ENCODE measurements around the gene GXYLT2. TPM values are rescaled to one million over a fixed set of nuclear protein-coding genes. Genes with fewer than 3 reads are reported as not detected.

Gene GXYLT2
- total RNA-seq, 8 experiments from 2014 or later = 0.14 to 24.7 (median 2.6) TPM

DNA sequence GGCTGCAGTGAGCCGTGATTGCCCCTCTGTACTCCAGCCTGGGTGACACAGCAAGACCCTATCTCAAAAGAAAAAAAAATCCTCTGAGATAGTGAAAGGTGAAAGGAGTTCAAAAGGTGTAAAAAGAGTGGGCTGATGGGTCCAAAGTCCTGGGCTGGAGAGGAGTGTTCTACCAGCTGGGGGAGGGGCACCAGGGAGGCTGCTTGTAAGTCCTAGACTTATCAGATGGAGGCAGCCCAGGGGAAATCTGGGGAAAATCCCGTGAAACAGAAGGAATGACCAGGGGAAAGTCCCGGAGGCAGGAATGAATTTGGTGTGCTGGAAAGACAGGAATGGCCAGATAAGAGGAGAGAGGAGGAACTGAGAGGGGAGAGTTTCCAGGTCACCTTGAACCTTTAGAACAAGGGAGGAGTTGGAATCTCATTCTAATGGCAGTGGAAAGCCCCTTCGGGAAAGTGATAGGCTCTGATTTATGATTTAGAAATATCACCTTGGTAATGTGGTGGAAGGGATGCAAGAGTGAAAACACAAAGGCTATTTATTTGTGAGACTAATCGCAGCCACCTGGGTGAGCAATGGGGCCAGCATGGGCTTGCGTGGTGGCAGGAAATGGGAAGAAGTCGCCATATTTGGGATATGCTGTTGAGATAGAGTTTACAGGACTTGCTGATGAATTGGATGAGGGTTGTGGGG lies 85.3 kb downstream of the GXYLT2 start:
- H3K4me3 ChIP-seq = no peak overlapping the region
- 64 to 96% (median 75%) methylated on average over 1 to 5 of the region's 7 CpGs for WGBS, 10 experiments
- H3K27ac ChIP-seq = no peak overlapping the region
- no peak for ATAC-seq (replicated peaks in 6 of 8)
- in situ Hi-C loops (cut with MboI; ENCODE audit: low pct_unique_long_range_greater_than_20kb in 2 of 9, low sequenced_read_pairs in 9 of 9, unreplicated experiment in 9 of 9) = no loop called here
- H3K4me1 ChIP-seq (replicated peaks in 1 of 2) = no peaks in the 10 kb centered on the region

DNA sequence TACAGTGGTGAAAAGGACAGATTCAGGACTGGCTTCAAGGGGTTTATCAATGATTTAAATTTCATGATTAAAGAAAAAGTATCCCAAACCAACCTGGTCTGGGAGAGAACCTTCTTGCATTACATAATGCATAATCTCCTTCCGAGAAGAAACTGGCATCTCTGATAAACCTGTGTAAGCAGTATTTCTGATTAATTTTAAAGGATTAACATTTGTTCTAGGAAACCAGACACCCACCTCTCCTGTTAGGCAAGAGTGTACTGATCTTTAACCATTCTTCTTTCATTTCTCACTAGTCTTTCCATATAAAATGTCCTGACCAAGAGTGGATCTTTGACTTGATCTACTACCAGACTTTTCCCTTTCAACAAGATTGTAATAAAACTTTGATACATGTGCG lies 85.9 kb downstream of the GXYLT2 start:
- ATAC-seq (replicated peaks in 6 of 8) = no peak
- in situ Hi-C loops (cut with MboI; ENCODE audit: low pct_unique_long_range_greater_than_20kb in 2 of 9, low sequenced_read_pairs in 9 of 9, unreplicated experiment in 9 of 9) = no loop called here
- H3K27ac ChIP-seq = no peak overlapping the region
- no peaks in the 10 kb centered on the region for H3K4me1 ChIP-seq (replicated peaks in 1 of 2)
- 79 to 100% (median 93%) methylated on average over 1 to 2 of the region's 2 CpGs for WGBS, 10 experiments
- H3K4me3 ChIP-seq = no peak overlapping the region

DNA sequence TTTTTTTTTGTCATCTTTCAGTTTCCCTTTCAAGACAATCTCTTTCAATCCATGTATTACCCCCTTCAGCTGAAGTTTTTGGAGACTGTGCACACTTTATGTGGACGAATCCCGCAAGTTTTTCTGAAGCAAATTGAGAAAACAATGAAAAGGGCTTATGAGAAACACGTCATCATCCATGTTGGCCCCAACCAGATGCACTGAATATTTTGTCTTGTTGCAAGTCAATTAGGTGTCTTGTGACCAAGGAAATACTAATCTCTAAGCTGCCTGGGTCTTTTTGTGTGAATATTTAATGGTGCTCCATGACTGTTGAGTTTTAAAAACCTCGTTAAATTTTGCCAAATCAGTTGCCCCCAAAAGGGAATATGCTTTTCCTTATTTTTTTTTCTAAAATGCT lies 87.1 kb downstream of the GXYLT2 start:
- Histone ChIP-seq H3K27ac (no peak overlapping the region), H3K4me3 (no peak overlapping the region), H3K4me1 (replicated peaks in 1 of 2) (no peaks in the 10 kb centered on the region)
- in situ Hi-C loops (cut with MboI; ENCODE audit: low pct_unique_long_range_greater_than_20kb in 2 of 9, low sequenced_read_pairs in 9 of 9, unreplicated experiment in 9 of 9) = no loop called here
- 76 to 100% (median 92%) methylated on average over 1 to 4 of the region's 4 CpGs for WGBS, 10 experiments
- ATAC-seq (replicated peaks in 6 of 8) = no peak

DNA sequence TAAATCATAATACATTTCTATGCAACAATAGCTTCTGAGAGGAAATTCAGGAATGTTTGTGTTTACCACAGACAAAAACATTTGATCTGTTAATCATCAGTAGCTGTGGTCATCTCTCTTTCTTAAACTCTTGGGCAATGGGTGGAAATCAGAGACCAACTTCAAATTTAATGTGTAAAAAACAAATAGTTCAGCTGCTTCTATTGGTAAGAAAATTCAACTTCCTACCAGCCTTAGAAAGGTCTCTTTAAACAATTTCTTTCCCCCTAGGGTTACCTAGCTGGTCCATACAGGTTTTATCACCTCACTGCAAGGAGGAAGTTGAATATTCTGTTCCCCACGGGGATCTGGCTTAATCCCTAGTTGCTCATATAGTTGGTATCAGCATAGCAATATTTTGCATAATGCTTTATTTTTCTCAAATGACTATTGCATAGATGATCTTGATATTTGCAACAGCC lies 88.5 kb downstream of the GXYLT2 start:
- no peak overlapping the region for H3K4me3 ChIP-seq
- peak in 3 of 8 experiments; percentile 24 to 68 (median 54) for ATAC-seq (replicated peaks in 6 of 8)
- WGBS, 10 experiments = 0 to 100% (median 33%) methylated on average over 1 of the region's 1 CpG; no CpG with 5 or more reads in 2 of the 10 experiments
- H3K4me1 ChIP-seq (replicated peaks in 1 of 2) = no peaks in the 10 kb centered on the region
- no peak overlapping the region for H3K27ac ChIP-seq
- in situ Hi-C loops (cut with MboI; ENCODE audit: low pct_unique_long_range_greater_than_20kb in 2 of 9, low sequenced_read_pairs in 9 of 9, unreplicated experiment in 9 of 9) = no loop called here

DNA sequence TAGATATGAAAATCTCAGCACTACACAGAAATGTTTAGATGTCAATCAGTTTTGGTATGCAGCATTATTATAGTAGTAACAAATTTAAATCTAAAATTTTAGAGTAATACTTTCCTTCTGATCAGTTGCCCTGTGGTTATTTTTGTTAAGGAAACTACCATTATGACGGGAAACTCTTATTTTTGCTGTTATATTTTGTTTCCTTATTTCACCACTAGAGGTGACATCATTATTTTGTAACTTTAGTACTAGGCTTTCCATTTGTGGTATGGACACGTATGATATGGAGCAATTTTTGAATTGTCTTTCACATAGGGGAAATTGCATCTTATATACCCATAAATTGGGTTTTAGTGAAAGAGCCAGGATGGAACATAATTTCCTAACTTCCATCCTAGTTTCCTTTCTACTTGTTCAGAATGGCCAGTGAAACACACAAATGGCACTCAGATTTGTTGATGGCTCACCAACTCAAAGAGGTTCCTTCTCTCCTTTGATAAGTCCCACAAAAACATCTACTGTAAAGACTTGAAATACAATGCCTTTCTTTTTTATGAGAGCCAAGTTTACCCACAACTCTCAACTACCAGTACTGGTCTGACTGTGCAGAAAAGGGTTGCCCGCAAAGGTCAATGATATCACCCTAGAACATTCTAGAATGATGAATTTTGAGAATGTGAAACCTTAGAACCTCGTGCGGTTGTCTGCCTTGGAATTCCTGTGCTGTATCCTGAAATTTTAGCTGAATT lies 89.4 kb downstream of the GXYLT2 start:
- no peak for ATAC-seq (replicated peaks in 6 of 8)
- Histone ChIP-seq H3K4me1 (replicated peaks in 1 of 2) (no peaks in the 10 kb centered on the region), H3K4me3 (no peak overlapping the region), H3K27ac (no peak overlapping the region)
- in situ Hi-C loops (cut with MboI; ENCODE audit: low pct_unique_long_range_greater_than_20kb in 2 of 9, low sequenced_read_pairs in 9 of 9, unreplicated experiment in 9 of 9) = no loop called here
- 72 to 100% (median 95%) methylated on average over 1 to 5 of the region's 5 CpGs for WGBS, 10 experiments

DNA sequence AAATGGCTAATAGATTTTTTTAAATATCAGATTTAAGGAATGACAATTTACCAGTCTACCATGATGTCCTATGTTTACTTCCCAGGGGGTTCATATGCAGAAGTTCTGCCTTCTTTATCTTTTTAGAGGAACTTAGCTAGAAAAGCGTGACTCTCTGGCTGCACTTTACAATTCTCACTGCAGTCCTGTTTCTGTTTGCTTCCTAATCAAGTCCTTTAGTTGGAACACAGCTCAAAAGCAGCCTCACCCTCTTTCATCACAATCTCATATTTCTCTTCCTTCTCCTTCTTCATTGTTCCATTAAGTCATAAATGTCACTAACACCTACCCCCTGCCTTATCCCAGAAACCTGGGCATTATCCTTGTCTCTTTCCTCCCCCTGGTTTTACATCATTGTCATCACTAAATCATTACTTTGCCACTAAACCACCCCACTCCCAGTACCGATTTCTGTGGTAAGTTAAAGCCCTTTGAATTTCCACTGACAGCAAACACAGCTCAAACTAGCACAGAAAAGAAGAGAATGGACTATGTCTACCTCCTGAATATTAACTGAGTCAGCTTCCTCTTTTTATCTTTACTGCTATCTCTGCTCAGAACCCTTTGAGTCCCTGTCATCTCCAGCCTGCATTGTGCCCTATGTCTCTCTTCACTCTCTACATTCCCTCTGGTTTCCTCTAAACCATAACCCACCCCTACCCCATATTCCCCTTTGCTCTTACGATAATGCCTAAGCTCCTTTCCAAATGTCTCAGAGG lies 94.9 kb downstream of the GXYLT2 start:
- 0 to 100% (median 71%) methylated on average over 1 to 3 of the region's 3 CpGs; no CpG with 5 or more reads in 1 of the 10 experiments for WGBS, 10 experiments
- in situ Hi-C loops (cut with MboI; ENCODE audit: low pct_unique_long_range_greater_than_20kb in 2 of 9, low sequenced_read_pairs in 9 of 9, unreplicated experiment in 9 of 9) = no loop called here
- no peaks in the 10 kb centered on the region for H3K4me1 ChIP-seq (replicated peaks in 1 of 2)
- H3K4me3 ChIP-seq = no peak overlapping the region
- no peak for ATAC-seq (replicated peaks in 6 of 8)
- no peak overlapping the region for H3K27ac ChIP-seq

DNA sequence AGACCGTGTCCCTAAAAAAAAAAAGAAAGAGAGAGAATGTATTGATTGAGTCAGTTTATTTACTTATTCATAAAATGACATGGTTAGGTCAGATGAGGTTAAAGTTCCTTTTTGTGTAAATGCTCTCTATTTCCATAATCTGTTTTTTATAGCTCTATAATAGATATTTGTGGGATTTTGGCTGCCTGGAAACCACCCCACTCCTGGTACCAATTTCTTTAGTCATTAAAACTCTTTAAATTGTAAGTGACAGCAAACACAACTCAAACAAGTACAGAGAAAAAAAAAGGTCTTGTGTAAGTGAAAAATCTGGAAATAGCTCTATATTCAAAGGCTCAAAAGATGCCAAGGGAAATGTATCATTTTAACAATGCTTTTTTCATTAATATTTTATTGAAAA lies 97.7 kb downstream of the GXYLT2 start:
- in situ Hi-C loops (cut with MboI; ENCODE audit: low pct_unique_long_range_greater_than_20kb in 2 of 9, low sequenced_read_pairs in 9 of 9, unreplicated experiment in 9 of 9) = no loop called here
- WGBS, 10 experiments = 71 to 86% (median 76%) methylated on average over 1 of the region's 1 CpG; no CpG with 5 or more reads in 6 of the 10 experiments
- H3K4me3 ChIP-seq = no peak overlapping the region
- H3K27ac ChIP-seq = no peak overlapping the region
- ATAC-seq (replicated peaks in 6 of 8) = no peak
- H3K4me1 ChIP-seq (replicated peaks in 1 of 2) = no peaks in the 10 kb centered on the region

DNA sequence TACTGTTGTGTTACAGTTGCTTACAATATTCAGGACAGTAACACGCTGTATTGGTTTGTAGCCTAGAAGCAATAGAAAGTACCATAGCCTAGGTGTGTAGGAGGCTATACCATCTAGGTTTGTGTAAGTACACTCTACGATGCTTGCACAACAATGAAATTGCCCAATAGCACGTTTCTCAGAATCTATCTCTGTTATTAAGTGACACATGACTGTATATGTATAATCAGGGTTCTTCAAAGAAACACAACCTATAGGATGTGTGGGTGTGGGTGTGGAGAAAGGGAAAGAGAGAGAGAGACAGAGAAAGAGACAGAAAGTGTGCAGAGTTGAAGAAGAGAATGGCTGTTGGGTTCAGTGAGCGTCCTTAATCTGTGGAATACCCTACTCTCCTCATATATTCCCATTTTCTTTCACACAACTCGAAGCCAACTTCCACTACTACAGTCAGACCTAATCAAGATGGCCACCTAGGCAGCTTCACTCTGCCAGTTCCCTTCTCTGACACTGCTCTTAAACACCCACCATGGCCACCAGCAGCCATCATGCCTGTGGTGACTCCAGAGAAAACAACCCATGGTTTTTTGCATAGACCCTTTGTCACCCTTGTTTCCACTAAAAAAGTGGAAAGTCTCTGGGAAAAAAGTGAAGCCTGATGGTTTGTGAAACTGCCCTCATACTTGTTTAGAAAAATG lies 103.0 kb downstream of the GXYLT2 start:
- H3K27ac ChIP-seq = no peak overlapping the region
- in situ Hi-C loops (cut with MboI; ENCODE audit: low pct_unique_long_range_greater_than_20kb in 2 of 9, low sequenced_read_pairs in 9 of 9, unreplicated experiment in 9 of 9) = no loop called here
- H3K4me3 ChIP-seq = no peak overlapping the region
- no peaks in the 10 kb centered on the region for H3K4me1 ChIP-seq (replicated peaks in 1 of 2)
- 41 to 100% (median 93%) methylated on average over 1 to 5 of the region's 5 CpGs for WGBS, 10 experiments
- ATAC-seq (replicated peaks in 6 of 8) = no peak

DNA sequence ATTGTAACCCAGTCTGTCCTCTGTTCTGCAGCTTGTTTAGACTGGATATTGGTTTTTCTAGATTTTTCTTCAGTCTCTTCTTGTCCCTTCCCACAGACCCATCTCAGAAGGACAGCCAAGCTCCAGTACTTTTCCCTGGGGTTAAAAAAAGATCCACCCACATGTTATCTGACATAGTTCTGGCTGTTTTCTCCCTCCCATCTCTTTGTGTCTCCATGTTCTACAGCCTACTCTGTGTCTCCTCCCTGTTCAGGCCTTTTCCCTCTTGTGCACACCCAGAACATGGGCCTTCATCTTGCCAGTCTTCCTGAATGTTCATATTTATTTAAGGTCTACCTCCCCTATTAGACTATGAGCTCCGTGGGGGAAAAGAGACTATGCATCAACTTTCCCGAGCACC lies 103.7 kb downstream of the GXYLT2 start:
- H3K27ac ChIP-seq = no peak overlapping the region
- 40 to 100% (median 75%) methylated on average over 1 to 2 of the region's 2 CpGs; no CpG with 5 or more reads in 5 of the 10 experiments for WGBS, 10 experiments
- no peak overlapping the region for H3K4me3 ChIP-seq
- no peak for ATAC-seq (replicated peaks in 6 of 8)
- H3K4me1 ChIP-seq (replicated peaks in 1 of 2) = peaks cover 0 to 4% of the 10 kb centered on the region in 2 donors
- in situ Hi-C loops (cut with MboI; ENCODE audit: low pct_unique_long_range_greater_than_20kb in 2 of 9, low sequenced_read_pairs in 9 of 9, unreplicated experiment in 9 of 9) = no loop called here

DNA sequence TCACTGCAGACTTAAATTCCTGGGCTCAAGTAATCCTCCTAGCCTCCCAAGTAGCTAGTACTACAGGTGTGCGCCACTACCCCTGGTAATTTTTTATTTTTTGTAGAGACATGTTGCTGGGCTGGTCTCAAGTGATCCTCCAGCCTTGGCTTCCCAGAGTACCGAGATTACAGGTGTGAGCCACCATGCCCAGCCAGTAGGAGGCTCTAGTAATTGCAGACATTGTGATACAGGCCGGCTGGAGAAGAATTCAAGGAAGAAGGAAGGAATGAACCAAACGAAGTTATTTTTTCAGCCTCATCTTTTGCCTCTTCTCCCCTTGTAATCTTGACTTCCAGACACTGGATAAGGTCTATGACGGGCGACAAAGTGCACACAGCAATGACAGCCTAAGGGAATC lies 105.5 kb downstream of the GXYLT2 start:
- no peak overlapping the region for H3K4me3 ChIP-seq
- no peak overlapping the region for H3K27ac ChIP-seq
- peaks cover 4% of the 10 kb centered on the region in 2 donors for H3K4me1 ChIP-seq (replicated peaks in 1 of 2)
- WGBS, 10 experiments = 50 to 100% (median 83%) methylated on average over 2 to 6 of the region's 6 CpGs; no CpG with 5 or more reads in 1 of the 10 experiments
- in situ Hi-C loops (cut with MboI; ENCODE audit: low pct_unique_long_range_greater_than_20kb in 2 of 9, low sequenced_read_pairs in 9 of 9, unreplicated experiment in 9 of 9) = no loop called here
- ATAC-seq (replicated peaks in 6 of 8) = no peak

DNA sequence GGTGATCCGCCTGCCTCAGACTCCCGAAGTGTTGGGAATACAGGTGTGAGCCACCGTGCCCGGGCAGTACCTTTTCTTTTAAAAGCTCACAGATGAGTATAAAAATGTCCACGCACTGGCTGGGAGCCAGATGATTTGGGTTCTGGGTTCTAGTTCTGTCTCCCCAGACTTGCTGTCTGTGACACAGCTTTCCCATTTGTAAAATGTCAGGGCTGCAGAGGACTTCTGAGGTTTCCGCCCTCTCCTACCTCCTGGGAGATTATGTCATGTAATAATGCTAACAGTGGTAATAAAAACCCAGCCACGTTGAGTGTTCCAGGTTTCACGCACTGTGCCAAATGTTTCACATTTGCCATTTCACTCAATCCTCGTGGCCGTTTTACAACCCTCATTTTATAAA lies 107.5 kb downstream of the GXYLT2 start:
- no peak overlapping the region for H3K4me3 ChIP-seq
- no peak for ATAC-seq (replicated peaks in 6 of 8)
- WGBS, 10 experiments = 63 to 98% (median 85%) methylated on average over 3 to 9 of the region's 10 CpGs; no CpG with 5 or more reads in 3 of the 10 experiments
- peaks cover 4 to 23% of the 10 kb centered on the region in 2 donors for H3K4me1 ChIP-seq (replicated peaks in 1 of 2)
- in situ Hi-C loops (cut with MboI; ENCODE audit: low pct_unique_long_range_greater_than_20kb in 2 of 9, low sequenced_read_pairs in 9 of 9, unreplicated experiment in 9 of 9) = no loop called here
- H3K27ac ChIP-seq = no peak overlapping the region

DNA sequence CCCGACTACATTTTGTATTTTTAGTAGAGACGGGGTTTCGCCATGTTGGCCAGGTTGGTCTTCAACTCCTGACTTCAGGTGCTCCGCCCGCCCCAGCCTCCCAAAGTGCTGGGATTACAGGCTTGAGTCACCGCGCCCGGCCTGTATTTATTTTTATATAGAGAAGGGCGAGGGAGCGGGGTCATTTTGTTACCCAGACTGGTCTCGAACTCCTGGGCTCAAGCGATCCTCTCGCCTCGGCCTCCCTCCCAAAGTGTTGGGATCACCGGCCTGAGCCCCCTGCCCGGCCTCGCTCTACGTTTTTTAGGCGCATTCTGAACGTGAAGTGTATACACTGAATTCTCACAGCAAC lies 108.3 kb downstream of the GXYLT2 start:
- no peak for ATAC-seq (replicated peaks in 6 of 8)
- 0 to 100% (median 87%) methylated on average over 1 to 11 of the region's 20 CpGs; no CpG with 5 or more reads in 3 of the 10 experiments for WGBS, 10 experiments
- peak overlapping the region; percentile 96 to 97 for H3K27ac ChIP-seq
- in situ Hi-C loops (cut with MboI; ENCODE audit: low pct_unique_long_range_greater_than_20kb in 2 of 9, low sequenced_read_pairs in 9 of 9, unreplicated experiment in 9 of 9) = no loop called here
- peaks cover 4 to 25% of the 10 kb centered on the region in 2 donors for H3K4me1 ChIP-seq (replicated peaks in 1 of 2)
- peak overlapping the region; percentile 65 to 96 (median 88) for H3K4me3 ChIP-seq
